Activated B cell treated with CpG ODN at 0.5 μM for 24 hours (primary cell): Measurements from ENCODE around the gene TMEM245. TPM values are rescaled to one million over a fixed set of nuclear protein-coding genes. Genes with fewer than 3 reads are reported as not detected.

ENCODE experiments used
- ATAC-seq: fragments of 200-7000 bp; cut with Tn5 transposase; one replicate; pipeline ENCODE4 v1.10.0; 2021; ENCODE audit warnings: low read depth, mild to moderate bottlenecking, moderate library complexity
- CTCF ChIA-PET: fragments of 350-600 bp; sonication (Branson Sonifier 250); formaldehyde crosslinking; loops from one replicate; lab custom pipeline; 2021; ENCODE audit warnings: antibody characterized with exemption; lab: Charles Lee
- POLR2A ChIA-PET: fragments of 350-600 bp; sonication (Branson Sonifier 250); formaldehyde crosslinking; loops from one replicate; lab custom pipeline; 2021; ENCODE audit warnings: antibody characterized with exemption; lab: Charles Lee
- DNase-seq: peaks from one replicate; pipeline ENCODE4 v3.0.0; 2022
- H3K27ac Mint-ChIP-seq: one replicate; pipeline ENCODE4 v1.8.0; 2020; ENCODE audit warnings: mixed read lengths
- H3K27me3 Mint-ChIP-seq: one replicate; pipeline ENCODE4 v1.8.0; 2021; ENCODE audit warnings: mixed read lengths
- H3K36me3 Mint-ChIP-seq: one replicate; pipeline ENCODE4 v1.8.0; 2021; ENCODE audit warnings: low read depth, mixed read lengths
- H3K4me1 Mint-ChIP-seq: one replicate; pipeline ENCODE4 v1.8.0; 2021; ENCODE audit warnings: mixed read lengths
- H3K4me3 Mint-ChIP-seq: one replicate; pipeline ENCODE4 v1.8.0; 2020; ENCODE audit warnings: mild to moderate bottlenecking, mixed read lengths
- H3K9me3 Mint-ChIP-seq: one replicate; pipeline ENCODE4 v1.8.0; 2020; ENCODE audit warnings: mixed read lengths
- intact Hi-C: fragments of 100-400 bp; cut with micrococcal nuclease; formaldehyde crosslinking; loops from one replicate; pipeline ENCODE4 v1.15.1; 2024
- total RNA-seq: library from RNA; stranded (reverse); gene quantifications from 2 replicates; pipeline ENCODE4 v1.2.3, GENCODE V29; 2022
- TF ChIP-seq, protein P1 (sequence below): fragments of 200-600 bp; IDR thresholded peaks from one replicate; pipeline ENCODE4 v1.8.0; 2022; ENCODE audit warnings: antibody characterized with exemption, mild to moderate bottlenecking

TMEM245 gene
- total RNA-seq, 1 donor from 2014 or later: 20.6 TPM

- ChIA-PET CTCF (no interaction called here), POLR2A (no interaction called here)
- Mint-ChIP-seq H3K27ac (no peak overlapping the region), H3K4me1 (no peaks in the 10 kb centered on the region), H3K36me3 (peaks cover 60% of the 10 kb centered on the region), H3K9me3 (no peaks in the 10 kb centered on the region), H3K4me3 (no peak overlapping the region), H3K27me3 (no peaks in the 10 kb centered on the region)
- TF ChIP-seq, protein P1, sequence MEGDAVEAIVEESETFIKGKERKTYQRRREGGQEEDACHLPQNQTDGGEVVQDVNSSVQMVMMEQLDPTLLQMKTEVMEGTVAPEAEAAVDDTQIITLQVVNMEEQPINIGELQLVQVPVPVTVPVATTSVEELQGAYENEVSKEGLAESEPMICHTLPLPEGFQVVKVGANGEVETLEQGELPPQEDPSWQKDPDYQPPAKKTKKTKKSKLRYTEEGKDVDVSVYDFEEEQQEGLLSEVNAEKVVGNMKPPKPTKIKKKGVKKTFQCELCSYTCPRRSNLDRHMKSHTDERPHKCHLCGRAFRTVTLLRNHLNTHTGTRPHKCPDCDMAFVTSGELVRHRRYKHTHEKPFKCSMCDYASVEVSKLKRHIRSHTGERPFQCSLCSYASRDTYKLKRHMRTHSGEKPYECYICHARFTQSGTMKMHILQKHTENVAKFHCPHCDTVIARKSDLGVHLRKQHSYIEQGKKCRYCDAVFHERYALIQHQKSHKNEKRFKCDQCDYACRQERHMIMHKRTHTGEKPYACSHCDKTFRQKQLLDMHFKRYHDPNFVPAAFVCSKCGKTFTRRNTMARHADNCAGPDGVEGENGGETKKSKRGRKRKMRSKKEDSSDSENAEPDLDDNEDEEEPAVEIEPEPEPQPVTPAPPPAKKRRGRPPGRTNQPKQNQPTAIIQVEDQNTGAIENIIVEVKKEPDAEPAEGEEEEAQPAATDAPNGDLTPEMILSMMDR: no peak
- intact Hi-C loops: no loop called here
- DNase-seq: no peak
- no peak for ATAC-seq
Measured at GRCh38 chr9:109031241-109031640, 88.5 kb downstream of the TMEM245 start.

GRCh38 chr9:109030426-109030825, 89.3 kb downstream of the TMEM245 start:
- no peak for ATAC-seq
- POLR2A ChIA-PET: no interaction called here
- no peak for DNase-seq
- Mint-ChIP-seq H3K27me3 (no peaks in the 10 kb centered on the region), H3K4me3 (no peak overlapping the region), H3K4me1 (no peaks in the 10 kb centered on the region), H3K36me3 (peaks cover 55% of the 10 kb centered on the region), H3K27ac (no peak overlapping the region), H3K9me3 (no peaks in the 10 kb centered on the region)
- intact Hi-C loops: no loop called here
- TF ChIP-seq, protein P1: no peak
- CTCF ChIA-PET: no interaction called here

GRCh38 chr9:109028457-109028856, 91.3 kb downstream of the TMEM245 start:
- H3K4me1 Mint-ChIP-seq: no peaks in the 10 kb centered on the region
- no peak overlapping the region for H3K27ac Mint-ChIP-seq
- H3K4me3 Mint-ChIP-seq: no peak overlapping the region
- peaks cover 54% of the 10 kb centered on the region for H3K36me3 Mint-ChIP-seq
- POLR2A ChIA-PET: no interaction called here
- intact Hi-C loops: no loop called here
- CTCF ChIA-PET: no interaction called here
- H3K9me3 Mint-ChIP-seq: no peaks in the 10 kb centered on the region
- DNase-seq (no peak), ATAC-seq (no peak)
- TF ChIP-seq, protein P1: no peak
- no peaks in the 10 kb centered on the region for H3K27me3 Mint-ChIP-seq

GRCh38 chr9:109027176-109027575, 92.6 kb downstream of the TMEM245 start:
- CTCF ChIA-PET: no interaction called here
- POLR2A ChIA-PET: interaction anchor here (0.6 kb wide), 1 partner anchor 9 kb away, joined by 3 read pairs; no protein-coding TSS in a partner anchor
- TF ChIP-seq, protein P1: no peak
- Mint-ChIP-seq H3K36me3 (peaks cover 49% of the 10 kb centered on the region), H3K27me3 (no peaks in the 10 kb centered on the region), H3K9me3 (no peaks in the 10 kb centered on the region), H3K4me1 (no peaks in the 10 kb centered on the region), H3K4me3 (no peak overlapping the region), H3K27ac (no peak overlapping the region)
- DNase-seq (no peak), ATAC-seq (no peak)
- intact Hi-C loops: no loop called here

GRCh38 chr9:109026306-109026705, 93.4 kb downstream of the TMEM245 start:
- CTCF ChIA-PET: no interaction called here
- no peaks in the 10 kb centered on the region for H3K27me3 Mint-ChIP-seq
- H3K4me1 Mint-ChIP-seq: no peaks in the 10 kb centered on the region
- intact Hi-C loops: no loop called here
- DNase-seq (no peak), ATAC-seq (no peak)
- POLR2A ChIA-PET: no interaction called here
- TF ChIP-seq, protein P1: no peak
- H3K4me3 Mint-ChIP-seq: no peak overlapping the region
- no peak overlapping the region for H3K27ac Mint-ChIP-seq
- H3K9me3 Mint-ChIP-seq: no peaks in the 10 kb centered on the region
- H3K36me3 Mint-ChIP-seq: peaks cover 44% of the 10 kb centered on the region
